HG02970 (cell line): Measurements from ENCODE around the gene B4GALT3.
"Not testable (repeated sequence)": the region's sequence is repeated elsewhere in the genome, so short reads cannot be mapped to it uniquely, and the experiment has no call there.

Source experiments
- ATAC-seq: cut with Tn5 transposase; IDR thresholded peaks from one replicate; pipeline ENCODE4 v1.9.1; 2021; ENCODE audit warnings: mild to moderate bottlenecking, moderate library complexity, moderate number of reproducible peaks; ENCODE audit not compliant: unreplicated experiment, low FRiP score

The B4GALT3 gene

GRCh38 chr1:161177112-161177935 lies at the start of gene B4GALT3:
Gene B4GALT3 (minus strand): TSS chr1:161177507. CDS start chr1:161176060, 1,447 bp downstream.
- peak; percentile 81 for ATAC-seq

- no peak for ATAC-seq
These were observed 49.5 kb upstream of the B4GALT3 start for GRCh38 chr1:161226759-161227158.

GRCh38 chr1:161226320-161226711 lies 49.0 kb upstream of the B4GALT3 start:
- no peak for ATAC-seq

- ATAC-seq, result peak; percentile 97
These were observed 48.4 kb upstream of the B4GALT3 start, which contains the start of gene TOMM40L for GRCh38 chr1:161225534-161226319. Gene TOMM40L (plus strand): TSS chr1:161226060. CDS start chr1:161226490, 430 bp downstream.

GRCh38 chr1:161225178-161225533 lies 47.8 kb upstream of the B4GALT3 start:
- peak; percentile 2 for ATAC-seq

GRCh38 chr1:161224695-161225087 lies 47.4 kb upstream of the B4GALT3 start:
- ATAC-seq, result not testable (repeated sequence)

- no peak for ATAC-seq
These were observed 46.7 kb upstream of the B4GALT3 start for GRCh38 chr1:161223805-161224694.

- no peak for ATAC-seq
These were observed 45.1 kb upstream of the B4GALT3 start for GRCh38 chr1:161222175-161223019.

- no peak for ATAC-seq
These were observed 42.7 kb upstream of the B4GALT3 start for GRCh38 chr1:161220002-161220401.

GRCh38 chr1:161219078-161219892 lies 42.0 kb upstream of the B4GALT3 start:
- ATAC-seq, result no peak

GRCh38 chr1:161218301-161219077 lies 41.2 kb upstream of the B4GALT3 start:
- ATAC-seq, result no peak

- peak; percentile 9 for ATAC-seq
These were observed 40.5 kb upstream of the B4GALT3 start for GRCh38 chr1:161217831-161218230.

- peak; percentile 59 for ATAC-seq
These were observed 39.8 kb upstream of the B4GALT3 start for GRCh38 chr1:161216945-161217712.

- no peak for ATAC-seq
These were observed 37.8 kb upstream of the B4GALT3 start, which contains the start of gene FCER1G for GRCh38 chr1:161215076-161215475. Gene FCER1G (plus strand): TSS chr1:161215295. CDS start chr1:161215322, 27 bp downstream.

GRCh38 chr1:161214369-161214768 lies 37.1 kb upstream of the B4GALT3 start:
- ATAC-seq, result no peak

- ATAC-seq, result no peak
These were observed 32.6 kb upstream of the B4GALT3 start for GRCh38 chr1:161209790-161210409.

GRCh38 chr1:161207173-161207572 lies 29.9 kb upstream of the B4GALT3 start:
- ATAC-seq, result no peak
